Measurements from ENCODE around the gene OCA2.

OCA2 gene

GRCh38 chr15:27742751-27743477 is 356.2 kb downstream of the OCA2 start:
- no peaks in the 10 kb centered on the region for H3K27me3 ChIP-seq (ENCODE audit: insufficient read depth, low read depth, severe bottlenecking)

GRCh38 chr15:27741226-27741860 is 357.8 kb downstream of the OCA2 start:
- H3K27ac ChIP-seq: no peak overlapping the region
- no peak overlapping the region for H3K4me3 ChIP-seq (ENCODE audit: low read depth, low read length)
- no peaks in the 10 kb centered on the region for H3K27me3 ChIP-seq (ENCODE audit: insufficient read depth, low read depth, severe bottlenecking)
- DNase-seq: no peak
- TF ChIP-seq CTCF (IDR thresholded peaks at IDR 0.05; ENCODE audit: low read depth, low read length): no peak
- no peaks in the 10 kb centered on the region for H3K9me3 ChIP-seq (ENCODE audit: severe bottlenecking)
- no peaks in the 10 kb centered on the region for H3K36me3 ChIP-seq

More at GRCh38 chr15:27742751-27743477, 356.2 kb downstream of the OCA2 start:
- Histone ChIP-seq H3K9me3 (ENCODE audit: severe bottlenecking) (no peaks in the 10 kb centered on the region), H3K27ac (no peak overlapping the region), H3K36me3 (no peaks in the 10 kb centered on the region), H3K4me3 (ENCODE audit: low read depth, low read length) (no peak overlapping the region)
- TF ChIP-seq CTCF (IDR thresholded peaks at IDR 0.05; ENCODE audit: low read depth, low read length): no peak
- DNase-seq: no peak

DNA sequence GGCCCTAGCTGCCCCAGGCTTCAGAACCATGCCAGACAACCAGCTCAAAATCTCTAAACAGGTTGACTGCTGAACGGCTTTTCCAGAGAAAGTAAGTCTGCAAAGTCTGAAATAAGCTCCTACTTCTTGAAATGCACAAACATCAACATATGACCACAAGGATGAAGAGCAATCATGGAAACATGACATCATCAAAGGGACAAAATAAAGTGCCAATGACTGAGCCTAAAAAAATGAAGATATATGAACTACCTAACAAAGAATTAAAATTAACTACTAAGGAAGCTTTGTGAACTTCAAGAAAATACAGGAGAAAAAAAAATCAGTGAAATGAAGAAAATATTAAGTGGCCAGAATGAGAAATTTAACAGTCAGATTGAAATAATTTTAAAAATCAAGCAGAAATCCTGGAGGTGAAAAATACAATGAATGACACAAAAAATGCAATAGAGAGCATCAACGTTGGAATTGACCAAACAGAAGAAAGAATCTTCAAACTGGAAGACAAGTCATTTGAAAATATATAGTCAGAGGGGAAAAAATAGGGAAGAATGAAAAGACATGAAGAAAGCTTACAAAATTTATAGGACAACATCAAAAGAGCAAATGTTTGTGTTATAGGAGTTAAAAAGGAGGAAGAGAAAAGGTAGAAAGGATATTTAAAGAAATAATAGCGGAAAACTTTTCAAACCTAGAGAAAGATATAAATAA is 364.2 kb downstream of the OCA2 start:
- DNase-seq: no peak
- no peak for TF ChIP-seq CTCF (IDR thresholded peaks at IDR 0.05; ENCODE audit: low read depth, low read length)
- Histone ChIP-seq H3K36me3 (no peaks in the 10 kb centered on the region), H3K27ac (no peak overlapping the region), H3K27me3 (ENCODE audit: insufficient read depth, low read depth, severe bottlenecking) (no peaks in the 10 kb centered on the region), H3K4me3 (ENCODE audit: low read depth, low read length) (no peak overlapping the region), H3K9me3 (ENCODE audit: severe bottlenecking) (peaks cover 6% of the 10 kb centered on the region)

DNA sequence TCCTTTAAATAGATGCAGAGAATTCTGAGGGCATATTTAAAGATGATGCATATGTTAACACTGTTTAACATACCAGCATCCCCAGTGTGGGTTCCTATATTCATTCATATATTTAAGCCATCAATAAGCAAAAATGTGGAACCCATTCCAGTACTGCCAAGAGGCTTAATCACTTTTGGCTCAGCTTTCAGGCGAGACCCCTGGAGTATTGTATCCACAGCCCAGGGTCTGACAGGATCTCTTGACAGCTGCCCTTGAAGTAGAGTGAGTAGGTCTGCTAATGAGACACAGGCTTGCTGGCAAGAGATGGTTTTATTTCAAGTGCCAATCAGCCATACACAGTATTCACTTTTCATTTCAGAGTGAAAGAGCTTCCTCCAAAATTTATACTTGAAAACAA is 367.3 kb downstream of the OCA2 start:
- TF ChIP-seq CTCF (IDR thresholded peaks at IDR 0.05; ENCODE audit: low read depth, low read length): no peak
- no peaks in the 10 kb centered on the region for H3K36me3 ChIP-seq
- DNase-seq: no peak
- no peak overlapping the region for H3K4me3 ChIP-seq (ENCODE audit: low read depth, low read length)
- H3K27me3 ChIP-seq (ENCODE audit: insufficient read depth, low read depth, severe bottlenecking): no peaks in the 10 kb centered on the region
- H3K27ac ChIP-seq: no peak overlapping the region
- H3K9me3 ChIP-seq (ENCODE audit: severe bottlenecking): peaks cover 6% of the 10 kb centered on the region

DNA sequence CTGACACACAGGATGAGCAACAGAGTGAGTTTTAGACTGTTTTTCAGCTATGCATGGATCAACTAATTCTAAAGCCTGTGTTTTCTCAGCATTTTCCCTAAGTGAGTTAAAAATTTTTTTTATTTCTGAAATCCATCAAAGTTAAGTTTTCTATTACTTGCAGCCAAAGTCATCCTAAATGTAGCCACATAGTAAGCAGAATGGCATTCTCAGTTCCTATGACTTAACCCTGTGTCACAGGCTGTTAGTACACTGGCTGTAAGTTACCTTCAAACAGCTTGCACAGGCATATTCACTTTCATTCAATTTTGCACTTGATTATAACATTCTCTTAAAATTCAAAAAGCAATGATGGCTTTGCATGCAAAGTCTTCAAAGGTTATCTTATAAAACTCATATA is 368.2 kb downstream of the OCA2 start:
- TF ChIP-seq CTCF (IDR thresholded peaks at IDR 0.05; ENCODE audit: low read depth, low read length): no peak
- H3K36me3 ChIP-seq: no peaks in the 10 kb centered on the region
- no peaks in the 10 kb centered on the region for H3K27me3 ChIP-seq (ENCODE audit: insufficient read depth, low read depth, severe bottlenecking)
- no peak for DNase-seq
- peaks cover 6% of the 10 kb centered on the region for H3K9me3 ChIP-seq (ENCODE audit: severe bottlenecking)
- H3K27ac ChIP-seq: no peak overlapping the region
- H3K4me3 ChIP-seq (ENCODE audit: low read depth, low read length): no peak overlapping the region
